Endodermal cell (in vitro differentiated cells): ENCODE measurements around the gene ZNF846. TPM values are rescaled to one million over a fixed set of nuclear protein-coding genes. Genes with fewer than 3 reads are reported as not detected.

ENCODE experiments used
- DNase-seq: peaks from one replicate; pipeline ENCODE4 v3.0.0-alpha.2; 2017
- H3K27ac ChIP-seq: 2 replicates; pipeline ENCODE4 v1.5.1; 2013; ENCODE audit warnings: mild to moderate bottlenecking, low read depth, low read length, moderate library complexity
- H3K27me3 ChIP-seq: 2 replicates; pipeline ENCODE4 v1.6.1; 2013; ENCODE audit warnings: mild to moderate bottlenecking, low read length, moderate library complexity; ENCODE audit not compliant: insufficient read depth, control insufficient read depth, poor library complexity, severe bottlenecking
- H3K36me3 ChIP-seq: 2 replicates; pipeline ENCODE4 v1.7.0; 2013; ENCODE audit warnings: mild to moderate bottlenecking, low read length, moderate library complexity; ENCODE audit not compliant: control insufficient read depth, insufficient read depth
- H3K4me1 ChIP-seq: one replicate; pipeline ENCODE4 v1.7.0; 2013; ENCODE audit warnings: low read length; ENCODE audit not compliant: control insufficient read depth, insufficient read depth
- H3K4me3 ChIP-seq: 2 replicates; pipeline ENCODE4 v1.5.1; 2013; ENCODE audit warnings: mild to moderate bottlenecking, low read length, moderate library complexity
- H3K9ac ChIP-seq: 2 replicates; pipeline ENCODE4 v1.6.1; 2013; ENCODE audit warnings: mild to moderate bottlenecking, low read length, moderate library complexity; ENCODE audit not compliant: poor library complexity, severe bottlenecking; ENCODE audit errors: extremely low read depth
- H3K9me3 ChIP-seq: 2 replicates; pipeline ENCODE4 v1.6.1; 2013; ENCODE audit warnings: mild to moderate bottlenecking, low read length, moderate library complexity; ENCODE audit not compliant: control insufficient read depth
- H3K27ac Mint-ChIP-seq: 2 replicates; pipeline ENCODE4 v1.8.0; 2020; ENCODE audit warnings: mixed read lengths
- H3K27me3 Mint-ChIP-seq: 2 replicates; pipeline ENCODE4 v1.8.0; 2021; ENCODE audit warnings: mild to moderate bottlenecking, mixed read lengths; ENCODE audit not compliant: insufficient read depth
- H3K36me3 Mint-ChIP-seq: 2 replicates; pipeline ENCODE4 v1.8.0; 2020; ENCODE audit warnings: low read depth, mixed read lengths
- H3K4me1 Mint-ChIP-seq: 2 replicates; pipeline ENCODE4 v1.8.0; 2020; ENCODE audit warnings: mixed read lengths
- H3K4me3 Mint-ChIP-seq: 2 replicates; pipeline ENCODE4 v1.8.0; 2020; ENCODE audit warnings: mild to moderate bottlenecking, moderate library complexity, mixed read lengths
- H3K9me3 Mint-ChIP-seq: 2 replicates; pipeline ENCODE4 v1.8.0; 2020; ENCODE audit warnings: mild to moderate bottlenecking, mixed read lengths
- CTCF ChIP-seq: fragments of 200-600 bp; sonication (generic); conservative IDR thresholded peaks from 2 replicates; pipeline ENCODE4 v1.5.0; 2021; ENCODE audit warnings: antibody characterized with exemption, mild to moderate bottlenecking
- WGBS, 2 experiments: methylation state at CpG; one replicate each; pipeline versions ENCODE4 v1.1.5 to v1.1.7; 2013; ENCODE audit warnings: missing lambda C conversion rate in 2 of 2, mixed read lengths in 1 of 2; ENCODE audit not compliant: insufficient coverage in 1 of 2, insufficient read length in 1 of 2; 5-methylcytosine and 5-hydroxymethylcytosine counted together
- total RNA-seq, 2 donors: library from RNA; stranded (reverse); fragmentation: NEBNext Ultra II Directional in 1 of 2; extraction: Animal tissue kit (Norgen Biotek cat#: 25700) in 1 of 2; gene quantifications; 2 replicates in 1 of 2; 3 replicates in 1 of 2; pipeline ENCODE4 v1.2.1, GENCODE V29; 2021

ZNF846 gene
- total RNA-seq, 2 donors from 2014 or later, result 12.3 to 23.6 TPM

DNA sequence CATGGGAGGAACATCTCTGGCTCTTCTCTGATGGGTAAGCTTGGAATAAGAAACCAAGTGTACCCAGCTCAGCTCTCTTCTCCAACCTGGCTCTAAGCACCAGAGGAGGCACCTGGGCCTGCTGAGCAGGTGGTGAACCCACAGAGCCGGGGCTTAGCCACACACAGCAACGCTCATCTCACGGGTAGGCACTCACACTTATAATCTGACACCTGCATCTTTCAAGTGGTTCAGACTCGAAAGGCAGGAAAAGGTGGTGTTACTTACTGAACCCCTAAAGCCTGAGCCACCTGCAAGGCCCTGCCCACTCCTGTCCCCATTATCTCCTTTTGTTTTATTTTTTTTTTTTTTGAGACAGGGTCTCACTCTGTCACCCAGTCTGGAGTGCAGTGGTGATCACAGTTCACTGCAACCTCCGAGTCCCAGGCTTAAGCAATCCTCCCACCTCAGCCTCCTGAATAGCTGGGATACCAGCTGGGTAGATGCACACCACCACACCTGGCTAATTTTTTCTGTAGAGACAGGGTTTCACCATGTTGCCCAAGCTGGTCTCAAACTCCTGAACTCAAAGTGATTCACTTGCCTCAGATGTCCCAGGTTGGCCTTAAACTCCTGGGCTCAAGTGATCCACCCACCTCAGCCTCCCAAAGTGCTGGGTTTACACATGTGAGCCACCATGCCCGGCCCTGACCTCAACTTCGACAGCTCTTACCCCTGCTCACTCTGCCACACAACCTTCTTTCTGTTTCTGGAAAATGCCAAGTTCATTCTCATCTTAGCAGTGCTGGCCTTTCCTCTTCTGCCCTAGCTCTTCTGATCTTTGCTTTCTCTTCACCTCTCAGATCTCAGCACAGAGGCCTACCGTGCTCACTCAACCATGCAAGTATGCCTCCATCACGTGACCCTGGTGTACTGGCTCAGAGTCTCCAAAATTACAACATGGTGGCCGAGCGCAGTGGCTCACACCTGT is 40.6 kb upstream of the ZNF846 start:
- no peaks in the 10 kb centered on the region for H3K27me3 ChIP-seq
- H3K36me3 ChIP-seq, result peaks cover 53% of the 10 kb centered on the region
- no peaks in the 10 kb centered on the region for H3K27me3 Mint-ChIP-seq
- TF ChIP-seq CTCF, result no peak
- no peak overlapping the region for H3K27ac ChIP-seq
- no peaks in the 10 kb centered on the region for H3K4me1 Mint-ChIP-seq
- peaks cover 3% of the 10 kb centered on the region for H3K9me3 Mint-ChIP-seq
- H3K4me3 Mint-ChIP-seq, result no peak overlapping the region
- DNase-seq, result no peak
- no peaks in the 10 kb centered on the region for H3K9me3 ChIP-seq
- peaks cover 49% of the 10 kb centered on the region for H3K36me3 Mint-ChIP-seq
- no peaks in the 10 kb centered on the region for H3K4me1 ChIP-seq
- 93 to 96% methylated on average over 9 to 11 of the region's 11 CpGs for WGBS, 2 experiments
- H3K9ac ChIP-seq, result no peak overlapping the region
- no peak overlapping the region for H3K4me3 ChIP-seq
- H3K27ac Mint-ChIP-seq, result no peak overlapping the region

DNA sequence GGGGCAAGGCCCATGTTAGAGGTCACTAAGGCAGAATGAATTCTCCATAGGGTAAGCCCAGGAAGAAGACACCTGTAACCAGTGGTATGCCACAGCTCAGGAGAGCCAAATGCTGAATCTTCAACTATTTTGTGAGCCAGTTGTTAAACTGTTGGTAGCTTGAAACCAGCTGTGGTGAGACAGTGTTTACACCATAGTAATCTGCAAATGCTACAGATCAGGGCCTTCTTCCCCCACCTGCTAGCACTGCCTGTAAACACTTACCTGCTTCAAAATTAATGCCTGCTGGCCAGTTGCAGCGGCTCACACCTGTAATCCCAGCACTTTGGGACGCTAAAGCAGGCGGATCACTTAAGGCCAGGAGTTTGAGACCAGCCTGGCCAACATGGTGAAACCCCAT is 38.3 kb upstream of the ZNF846 start:
- peaks cover 54% of the 10 kb centered on the region for H3K36me3 Mint-ChIP-seq
- 80 to 90% methylated on average over 1 to 3 of the region's 3 CpGs for WGBS, 2 experiments
- H3K9me3 ChIP-seq, result no peaks in the 10 kb centered on the region
- no peaks in the 10 kb centered on the region for H3K27me3 Mint-ChIP-seq
- no peak overlapping the region for H3K4me3 ChIP-seq
- no peak overlapping the region for H3K4me3 Mint-ChIP-seq
- H3K27ac ChIP-seq, result no peak overlapping the region
- H3K4me1 ChIP-seq, result no peaks in the 10 kb centered on the region
- H3K9me3 Mint-ChIP-seq, result peaks cover 2% of the 10 kb centered on the region
- TF ChIP-seq CTCF, result no peak
- no peak for DNase-seq
- no peak overlapping the region for H3K27ac Mint-ChIP-seq
- H3K36me3 ChIP-seq, result peaks cover 46% of the 10 kb centered on the region
- H3K4me1 Mint-ChIP-seq, result no peaks in the 10 kb centered on the region
- no peaks in the 10 kb centered on the region for H3K27me3 ChIP-seq
- no peak overlapping the region for H3K9ac ChIP-seq

DNA sequence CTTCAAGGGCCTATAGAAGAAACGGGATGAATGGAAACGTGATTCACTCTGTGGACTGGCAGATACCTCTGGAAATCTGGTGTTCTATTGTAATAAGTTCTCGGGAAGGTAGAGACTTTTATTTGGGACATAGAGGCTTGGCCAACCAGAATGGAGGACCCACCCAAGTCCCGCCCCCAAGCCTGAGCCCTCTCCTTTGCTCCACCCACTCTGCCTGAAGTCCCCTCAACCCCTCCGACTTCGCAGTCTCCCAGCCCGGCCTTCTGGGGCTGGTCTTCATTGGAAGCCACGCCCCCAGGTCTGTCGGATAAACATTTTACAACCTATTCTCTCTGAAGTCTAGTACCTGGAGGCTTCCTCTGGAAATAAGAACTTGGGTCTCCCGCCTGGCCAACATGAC is 33.4 kb upstream of the ZNF846 start:
- H3K9me3 ChIP-seq, result no peaks in the 10 kb centered on the region
- peak; percentile 69 for DNase-seq
- H3K9ac ChIP-seq, result no peak overlapping the region
- WGBS, 2 experiments, result 92 to 93% methylated on average over 6 to 10 of the region's 10 CpGs
- peaks cover 12% of the 10 kb centered on the region for H3K36me3 ChIP-seq
- no peaks in the 10 kb centered on the region for H3K27me3 ChIP-seq
- H3K27ac Mint-ChIP-seq, result no peak overlapping the region
- H3K9me3 Mint-ChIP-seq, result peaks cover 5% of the 10 kb centered on the region
- H3K4me3 Mint-ChIP-seq, result no peak overlapping the region
- H3K4me3 ChIP-seq, result no peak overlapping the region
- no peak overlapping the region for H3K27ac ChIP-seq
- no peaks in the 10 kb centered on the region for H3K27me3 Mint-ChIP-seq
- no peaks in the 10 kb centered on the region for H3K4me1 Mint-ChIP-seq
- TF ChIP-seq CTCF, result no peak
- no peaks in the 10 kb centered on the region for H3K4me1 ChIP-seq
- H3K36me3 Mint-ChIP-seq, result peaks cover 28% of the 10 kb centered on the region
